ENCODE data around the gene SHLD1.
A peak's percentile ranks its signal among the peaks of the same experiment; 100 is the strongest.
"Not testable (repeated sequence)": the region's sequence is repeated elsewhere in the genome, so short reads cannot be mapped to it uniquely, and the experiment has no call there.

SHLD1 gene, protein sequence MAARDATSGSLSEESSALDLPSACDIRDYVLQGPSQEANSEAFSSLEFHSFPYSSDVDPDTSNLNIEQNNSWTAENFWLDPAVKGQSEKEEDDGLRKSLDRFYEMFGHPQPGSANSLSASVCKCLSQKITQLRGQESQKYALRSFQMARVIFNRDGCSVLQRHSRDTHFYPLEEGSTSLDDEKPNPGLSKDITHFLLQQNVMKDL

GRCh38 chr20:5749952-5750779, at the start of gene SHLD1:
SHLD1 (plus strand) TSS chr20:5750401; CDS start chr20:5772866, 22,465 bp downstream.
- peak; percentile 62 for DNase-seq (ENCODE audit: low spot score)

DNA sequence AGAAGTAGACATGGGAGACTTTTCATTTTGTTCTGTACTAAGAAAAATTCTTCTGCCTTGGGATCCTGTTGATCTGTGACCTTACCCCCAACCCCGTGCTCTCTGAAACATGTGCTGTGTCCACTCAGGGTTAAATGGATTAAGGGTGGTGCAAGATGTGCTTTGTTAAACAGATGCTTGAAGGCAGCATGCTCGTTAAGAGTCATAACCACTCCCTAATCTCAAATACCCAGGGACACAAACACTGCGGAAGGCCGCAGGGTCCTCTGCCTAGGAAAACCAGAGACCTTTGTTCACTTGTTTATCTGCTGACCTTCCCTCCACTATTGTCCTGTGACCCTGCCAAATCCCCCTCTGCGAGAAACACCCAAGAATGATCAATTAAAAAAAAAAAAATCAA, 47.9 kb upstream of the SHLD1 start:
- FAIRE-seq, result not testable (repeated sequence)

More at GRCh38 chr20:5749952-5750779, at the start of gene SHLD1:
- no peak for FAIRE-seq

GRCh38 chr20:5703681-5704101, 46.5 kb upstream of the SHLD1 start:
- DNase-seq (ENCODE audit: low spot score) (no peak), FAIRE-seq (no peak)

More for the DNA sequence above, 47.9 kb upstream of the SHLD1 start:
- not testable (repeated sequence) for DNase-seq (ENCODE audit: low spot score)

DNA sequence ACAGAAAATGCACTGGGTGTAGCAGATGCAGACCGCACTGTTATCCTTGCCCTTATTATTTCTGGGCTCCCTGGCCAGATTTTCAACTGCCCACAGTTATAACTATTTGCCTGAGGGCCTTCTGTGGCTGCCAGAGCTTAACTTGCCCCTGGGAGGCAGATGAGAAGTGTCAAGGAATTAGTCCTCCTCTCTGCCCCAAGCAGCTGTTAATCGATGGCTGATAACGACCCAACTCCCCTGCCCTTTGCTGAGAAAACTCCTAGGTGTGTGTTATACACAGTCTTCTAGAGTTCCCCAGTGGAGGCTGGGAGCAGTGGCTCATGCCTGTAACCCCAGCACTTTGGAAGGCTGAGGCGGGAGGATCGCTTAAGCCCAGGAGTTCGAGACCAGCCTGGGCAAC, 44.4 kb upstream of the SHLD1 start:
- DNase-seq (ENCODE audit: low spot score) (no peak), FAIRE-seq (no peak)

GRCh38 chr20:5706797-5707196, 43.4 kb upstream of the SHLD1 start:
- DNase-seq (ENCODE audit: low spot score) (no peak), FAIRE-seq (no peak)

DNA sequence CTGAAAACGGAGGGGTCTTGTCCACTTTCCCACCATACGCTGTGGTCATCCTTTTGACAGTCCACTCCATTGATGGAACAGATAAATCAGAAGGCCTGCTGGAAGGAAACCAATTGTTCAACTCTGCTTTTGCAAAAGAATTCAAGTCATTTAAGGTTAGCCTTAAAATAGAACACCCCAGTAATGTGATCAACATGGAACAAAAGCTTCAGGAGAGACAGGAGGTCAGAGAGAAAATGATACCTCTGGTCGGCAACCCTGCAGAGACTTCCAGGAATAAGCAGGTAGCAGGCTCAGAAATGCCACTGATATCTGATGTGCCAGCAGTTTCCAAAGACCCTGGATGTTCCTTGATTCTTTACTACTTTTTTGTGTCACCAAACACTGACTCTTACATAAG, 39.6 kb upstream of the SHLD1 start:
- DNase-seq (ENCODE audit: low spot score), result no peak
- no peak for FAIRE-seq

GRCh38 chr20:5714261-5715041, 35.8 kb upstream of the SHLD1 start:
- DNase-seq (ENCODE audit: low spot score) (no peak), FAIRE-seq (no peak)

- DNase-seq (ENCODE audit: low spot score) (no peak), FAIRE-seq (no peak)
These were observed 34.9 kb upstream of the SHLD1 start for GRCh38 chr20:5715071-5715841.

DNA sequence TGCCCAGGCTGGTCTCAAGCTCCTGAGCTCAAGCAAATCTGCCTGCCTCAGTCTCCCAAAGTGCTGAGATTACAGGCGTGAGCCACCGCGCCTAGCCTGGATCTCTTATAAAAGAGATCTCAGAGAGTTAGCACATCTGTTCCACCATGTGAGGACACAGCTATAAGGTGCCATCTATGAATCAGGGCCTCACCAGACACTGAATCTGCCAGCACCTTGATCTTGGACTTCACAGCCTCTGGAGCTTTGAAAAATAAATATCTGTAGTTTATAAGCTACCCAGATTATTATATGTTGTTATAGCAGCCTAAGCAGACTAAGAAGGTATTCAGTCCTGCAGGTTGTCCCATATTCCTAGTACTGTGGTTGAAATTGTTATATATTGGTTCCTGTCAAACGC, 33.2 kb upstream of the SHLD1 start:
- DNase-seq (ENCODE audit: low spot score) (no peak), FAIRE-seq (no peak)

GRCh38 chr20:5718896-5719595, 31.2 kb upstream of the SHLD1 start:
- FAIRE-seq, result no peak

DNA sequence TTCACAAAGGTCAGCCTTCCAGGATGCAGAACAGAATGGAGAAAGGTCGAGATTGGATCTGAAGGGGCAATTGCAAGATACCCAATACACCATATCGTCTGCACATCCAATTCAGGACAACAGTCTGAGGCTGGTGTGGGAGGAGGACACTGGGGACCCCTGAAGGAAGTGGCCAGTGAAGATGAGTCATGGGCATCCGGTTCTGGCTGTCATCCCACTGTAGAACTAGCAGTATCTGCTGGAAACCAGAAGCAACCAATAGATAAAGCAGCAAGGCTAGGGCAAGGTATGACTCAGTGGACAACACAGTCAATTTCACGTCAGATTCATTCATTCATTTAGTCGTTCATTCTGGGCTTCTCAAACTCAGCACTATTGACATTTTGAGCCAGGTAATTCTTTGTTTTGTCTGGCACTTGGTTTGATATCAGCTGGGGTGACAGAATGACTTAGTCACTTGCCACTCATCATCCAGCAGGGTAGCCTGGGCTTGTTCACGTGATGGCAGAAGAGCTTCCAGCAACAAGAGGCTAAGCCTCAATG, 30.3 kb upstream of the SHLD1 start:
- FAIRE-seq (no peak), DNase-seq (ENCODE audit: low spot score) (peak; percentile 63)

More at GRCh38 chr20:5718896-5719595, 31.2 kb upstream of the SHLD1 start:
- DNase-seq (ENCODE audit: low spot score), result no peak

DNA sequence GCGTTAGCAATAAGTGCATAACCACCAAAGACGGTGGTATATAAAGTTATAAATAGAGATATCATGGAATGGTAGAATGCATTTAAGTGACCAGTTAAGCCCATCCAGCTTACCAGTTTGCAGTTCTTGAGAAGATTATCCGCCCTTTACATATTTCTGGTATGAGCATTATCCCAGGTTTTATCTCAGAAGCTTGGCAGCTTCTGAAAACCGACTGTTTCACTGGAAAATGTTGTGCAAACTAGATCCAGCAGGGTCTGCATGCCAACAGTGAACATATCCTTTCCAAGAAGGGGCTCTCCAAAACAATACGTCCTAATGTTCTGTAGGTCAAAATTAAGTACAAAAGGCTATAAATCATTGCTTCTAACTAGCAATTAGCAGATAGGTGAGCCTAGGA, 29.5 kb upstream of the SHLD1 start:
- FAIRE-seq (no peak), DNase-seq (ENCODE audit: low spot score) (no peak)

GRCh38 chr20:5721356-5721755, 28.8 kb upstream of the SHLD1 start:
- DNase-seq (ENCODE audit: low spot score); FAIRE-seq: not testable (repeated sequence)

- DNase-seq (ENCODE audit: low spot score), result no peak
- no peak for FAIRE-seq
These were observed 27.3 kb upstream of the SHLD1 start for GRCh38 chr20:5722927-5723326.

GRCh38 chr20:5725183-5725463, 25.1 kb upstream of the SHLD1 start:
- FAIRE-seq; DNase-seq (ENCODE audit: low spot score): not testable (repeated sequence)

DNA sequence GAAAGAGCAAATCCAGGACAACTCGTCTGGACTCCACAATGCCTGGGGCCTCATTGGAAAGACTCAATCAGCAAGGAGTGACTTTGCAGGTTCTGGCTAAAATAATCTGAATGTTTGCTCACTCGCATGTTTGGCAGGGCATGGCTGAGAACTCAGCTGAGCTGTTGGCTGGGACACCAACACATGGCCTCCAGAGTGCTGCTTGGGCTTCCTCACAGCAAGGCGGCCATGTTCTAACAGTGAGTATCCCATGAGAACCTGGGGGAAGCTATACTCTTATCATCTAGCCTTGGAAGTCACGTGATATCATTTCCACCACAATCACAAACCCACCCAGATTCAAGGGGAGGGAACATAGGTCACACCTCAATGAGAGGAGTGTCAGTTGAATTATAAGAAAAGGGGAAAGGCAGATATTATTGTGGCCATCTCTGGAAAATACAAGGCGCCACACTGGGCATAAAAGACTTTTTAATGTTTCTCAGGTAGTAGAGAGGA, 23.1 kb upstream of the SHLD1 start:
- no peak for DNase-seq (ENCODE audit: low spot score)
- no peak for FAIRE-seq

DNA sequence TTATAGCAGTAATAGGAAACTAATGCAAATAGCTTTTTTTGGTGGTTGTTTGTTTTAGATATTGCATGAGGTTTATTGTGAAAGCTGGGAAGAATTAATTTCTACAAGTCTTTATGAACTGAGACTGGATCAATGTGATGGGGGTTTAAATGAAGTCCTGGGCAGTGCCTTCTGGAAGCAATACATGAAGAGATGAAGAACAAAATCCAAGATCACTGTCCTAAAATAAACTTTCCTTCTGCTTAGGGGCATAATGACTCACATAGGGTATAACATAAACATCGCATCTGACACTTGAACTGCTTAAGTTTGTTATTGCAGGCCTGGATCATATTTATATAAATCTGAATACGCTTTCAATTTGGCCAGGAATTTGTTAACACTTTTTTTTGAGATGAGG, 20.9 kb upstream of the SHLD1 start:
- FAIRE-seq, result no peak
- no peak for DNase-seq (ENCODE audit: low spot score)

DNA sequence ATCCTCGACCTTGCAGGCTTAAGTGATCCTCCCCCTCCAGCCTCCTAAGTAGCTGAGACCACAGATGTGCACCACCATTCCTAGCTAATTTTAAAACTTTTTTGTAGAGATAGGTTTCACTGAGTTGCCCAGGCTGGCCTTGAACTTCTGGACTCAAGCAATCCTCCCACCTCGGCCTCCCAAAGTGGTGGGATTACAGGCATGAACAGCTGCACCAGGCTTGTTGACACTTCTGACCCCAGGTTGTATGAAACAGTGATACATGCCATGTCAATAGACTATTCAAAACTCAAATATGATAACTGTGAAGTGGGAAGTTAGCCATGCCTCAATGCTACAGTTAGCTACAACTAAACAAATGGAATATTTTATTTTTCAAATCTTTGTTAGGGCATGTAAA, 20.1 kb upstream of the SHLD1 start:
- FAIRE-seq (no peak), DNase-seq (ENCODE audit: low spot score) (no peak)

- DNase-seq (ENCODE audit: low spot score) (no peak), FAIRE-seq (no peak)
These were observed 18.3 kb upstream of the SHLD1 start for GRCh38 chr20:5731753-5732366.

DNA sequence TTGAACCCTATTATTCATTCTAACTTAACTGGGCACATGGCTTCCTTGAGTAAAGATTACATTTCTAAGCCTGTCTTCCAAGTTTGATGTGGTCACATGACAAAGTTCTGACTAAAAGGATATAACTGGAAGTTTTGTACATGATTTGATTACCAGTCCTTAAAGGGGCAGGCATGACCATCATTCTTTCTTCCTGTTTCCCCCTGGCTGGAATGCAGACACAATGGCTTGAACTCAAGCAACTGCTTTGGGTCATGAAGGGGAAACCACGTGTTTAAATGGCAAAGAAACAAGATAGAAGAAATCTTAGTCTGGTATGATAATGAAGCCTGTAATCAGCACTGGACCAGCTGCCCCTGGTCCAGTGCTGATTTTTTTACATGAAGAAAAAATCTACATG, 15.6 kb upstream of the SHLD1 start:
- FAIRE-seq, result no peak
- DNase-seq (ENCODE audit: low spot score), result no peak
